Measurements from ENCODE around the gene PACRG. TPM values are rescaled to one million over a fixed set of nuclear protein-coding genes. Genes with fewer than 3 reads are reported as not detected.
"Not testable (repeated sequence)": the region's sequence is repeated elsewhere in the genome, so short reads cannot be mapped to it uniquely, and the experiment has no call there.

PACRG gene
- total and polyA plus RNA-seq, 2 donors = 2.2 to 5.6 TPM

DNA sequence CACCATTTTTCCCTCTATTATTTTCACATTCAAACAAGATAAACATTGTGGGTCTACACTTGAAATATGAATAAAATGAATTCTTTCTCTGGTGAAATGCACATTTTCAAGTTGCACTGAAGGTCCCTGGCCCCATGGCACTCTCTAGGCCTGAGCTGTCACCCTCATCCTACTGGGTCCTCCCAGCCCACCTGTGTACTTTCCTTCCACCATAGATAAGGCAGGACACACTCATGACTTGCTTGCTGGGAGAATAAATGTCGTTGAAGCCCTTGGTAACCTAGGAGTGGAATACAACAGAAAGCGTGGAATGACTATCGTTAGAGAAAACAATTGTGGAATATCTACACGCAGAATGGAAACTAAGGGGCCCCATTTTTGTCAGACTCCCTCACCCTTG is 585.8 kb downstream of the PACRG start:
- no peak for DNase-seq (ENCODE audit: extremely low spot score)
- Histone ChIP-seq H3K27ac (ENCODE audit: low read depth) (no peak overlapping the region), H3K36me3 (ENCODE audit: insufficient read depth) (no peaks in the 10 kb centered on the region), H3K4me1 (ENCODE audit: insufficient read depth) (no peaks in the 10 kb centered on the region), H3K4me3 (ENCODE audit: low read depth, low read length) (no peak overlapping the region)
- WGBS = 92% methylated on average over 4 of the region's 4 CpGs

DNA sequence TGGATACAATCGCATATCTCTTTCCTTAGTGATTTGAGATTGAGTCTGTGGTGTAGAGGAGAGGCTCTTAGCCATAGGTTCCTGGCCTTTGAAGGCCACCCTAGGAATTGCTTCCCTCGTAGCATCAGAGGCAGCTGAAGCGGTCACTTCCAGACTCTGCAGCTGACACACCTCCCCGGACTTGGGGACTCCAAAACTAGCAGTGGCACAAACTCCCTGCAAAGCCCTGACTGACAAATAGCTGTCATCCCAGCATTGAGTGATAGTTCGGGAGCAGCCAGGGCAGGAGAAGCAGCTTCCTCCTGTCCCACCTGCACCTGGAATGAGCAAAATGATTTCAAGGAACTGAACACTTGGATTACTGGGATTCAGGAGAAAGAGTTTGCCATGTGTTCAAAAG is 586.2 kb downstream of the PACRG start:
- Histone ChIP-seq H3K36me3 (ENCODE audit: insufficient read depth) (no peaks in the 10 kb centered on the region), H3K4me3 (ENCODE audit: low read depth, low read length) (no peak overlapping the region), H3K4me1 (ENCODE audit: insufficient read depth) (no peaks in the 10 kb centered on the region), H3K27ac (ENCODE audit: low read depth) (no peak overlapping the region)
- DNase-seq (ENCODE audit: extremely low spot score) = no peak
- 92% methylated on average over 5 of the region's 5 CpGs for WGBS

DNA sequence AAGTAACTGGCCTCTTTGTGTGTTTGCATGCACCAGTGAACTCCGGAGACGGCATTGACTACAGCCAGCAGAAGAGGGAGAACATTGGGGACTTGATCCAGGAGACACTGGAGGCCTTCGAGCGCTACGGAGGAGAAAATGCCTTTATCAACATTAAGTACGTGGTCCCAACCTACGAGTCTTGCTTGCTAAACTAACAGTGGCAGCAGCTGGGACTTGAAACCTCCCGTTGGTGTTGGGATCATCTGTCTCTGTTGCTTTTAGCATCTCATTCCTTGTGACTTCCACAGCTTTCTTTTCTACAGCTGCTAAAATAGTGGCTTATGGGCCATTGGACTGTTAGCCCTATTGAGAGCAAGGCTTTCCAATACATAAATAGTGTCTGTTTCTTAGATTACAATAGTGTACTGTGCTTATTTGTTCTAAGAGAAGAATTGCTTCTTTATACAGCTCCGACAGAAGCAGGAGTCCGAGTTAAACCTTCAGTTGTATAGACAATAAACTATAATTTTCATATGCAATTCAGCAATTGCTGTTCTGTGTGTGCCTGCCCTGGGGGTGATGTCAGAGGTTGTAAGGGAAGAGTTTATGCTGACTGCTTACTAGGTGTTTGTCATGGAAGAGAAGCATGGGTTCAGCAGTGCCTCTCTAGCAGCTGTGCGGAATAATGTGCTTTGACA is 587.2 kb downstream of the PACRG start:
- H3K36me3 ChIP-seq (ENCODE audit: insufficient read depth) = no peaks in the 10 kb centered on the region
- H3K4me1 ChIP-seq (ENCODE audit: insufficient read depth) = no peaks in the 10 kb centered on the region
- no peak overlapping the region for H3K4me3 ChIP-seq (ENCODE audit: low read depth, low read length)
- H3K27ac ChIP-seq (ENCODE audit: low read depth) = no peak overlapping the region
- 84% methylated on average over 11 of the region's 11 CpGs for WGBS
- no peak for DNase-seq (ENCODE audit: extremely low spot score)

DNA sequence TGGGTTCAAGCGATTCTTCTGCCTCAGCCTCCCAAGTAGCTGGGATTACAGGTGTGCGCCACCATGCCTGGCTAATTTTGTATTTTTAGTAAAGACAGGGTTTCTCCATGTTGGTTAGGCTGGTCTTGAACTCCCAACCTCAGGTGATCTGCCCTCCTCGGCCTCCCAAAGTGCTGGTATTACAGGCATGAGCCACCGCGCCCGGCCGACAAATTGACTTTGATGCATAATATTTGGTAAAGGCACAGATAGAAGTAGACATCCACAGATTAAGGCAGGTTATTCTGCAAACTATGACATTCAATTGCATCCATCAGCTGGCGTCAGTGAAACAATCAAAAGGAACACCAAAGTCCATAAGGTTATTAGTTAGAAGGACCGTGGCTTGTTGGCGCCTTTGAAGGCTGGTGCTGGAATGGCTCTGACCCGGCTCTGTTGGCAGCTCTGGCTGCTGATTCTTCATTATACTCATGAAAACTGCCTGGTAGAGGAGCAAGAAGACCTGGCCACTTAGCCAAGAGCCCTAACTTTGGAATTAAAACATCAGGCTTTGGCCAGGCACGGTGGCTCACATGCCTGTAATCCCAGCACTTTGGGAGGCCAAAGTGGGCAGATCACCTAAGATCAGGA is 589.2 kb downstream of the PACRG start:
- DNase-seq (ENCODE audit: extremely low spot score); H3K4me3 ChIP-seq (ENCODE audit: low read depth, low read length); H3K36me3 ChIP-seq (ENCODE audit: insufficient read depth); H3K4me1 ChIP-seq (ENCODE audit: insufficient read depth); H3K27ac ChIP-seq (ENCODE audit: low read depth): not testable (repeated sequence)
- WGBS = 93% methylated on average over 12 of the region's 12 CpGs

DNA sequence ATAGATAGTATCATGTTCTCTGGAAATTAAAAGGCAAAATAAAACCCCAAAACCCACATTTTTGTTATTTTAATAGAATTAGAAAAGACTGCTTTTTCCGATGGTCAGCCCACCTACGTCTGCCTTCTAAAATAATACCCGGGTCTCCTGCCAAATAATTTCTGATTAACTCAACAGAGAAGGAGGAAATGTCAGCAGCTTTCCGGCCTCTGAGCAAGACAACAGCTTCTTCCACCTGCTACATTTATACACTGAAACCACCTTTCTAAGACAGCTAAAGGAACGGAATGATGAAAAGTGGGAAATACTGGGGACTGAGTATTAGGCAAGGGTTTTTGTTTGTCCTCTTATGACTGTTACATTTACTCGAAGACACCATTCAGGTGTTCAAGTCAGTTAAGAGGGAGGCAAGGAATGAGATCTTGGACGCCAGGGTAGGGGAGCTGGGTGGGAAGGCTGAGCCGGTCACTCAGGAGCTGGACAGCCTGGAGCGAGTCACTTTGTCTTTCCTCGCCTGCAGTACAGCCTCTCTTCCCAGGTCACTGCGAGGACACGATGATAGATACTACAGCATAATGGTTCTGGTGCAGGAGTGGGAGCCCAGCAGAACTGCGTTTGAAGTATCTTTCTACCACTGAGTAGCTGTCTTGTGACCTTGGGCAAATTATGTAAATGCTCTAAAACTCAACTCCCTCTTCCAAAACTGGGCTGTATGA is 590.5 kb downstream of the PACRG start:
- WGBS = 71% methylated on average over 13 of the region's 13 CpGs
- Histone ChIP-seq H3K27ac (ENCODE audit: low read depth) (no peak overlapping the region), H3K36me3 (ENCODE audit: insufficient read depth) (no peaks in the 10 kb centered on the region), H3K4me1 (ENCODE audit: insufficient read depth) (no peaks in the 10 kb centered on the region), H3K4me3 (ENCODE audit: low read depth, low read length) (no peak overlapping the region)
- no peak for DNase-seq (ENCODE audit: extremely low spot score)

GRCh38 chr6:163319609-163320366 is 592.0 kb downstream of the PACRG start:
- no peaks in the 10 kb centered on the region for H3K36me3 ChIP-seq (ENCODE audit: insufficient read depth)
- no peak for DNase-seq (ENCODE audit: extremely low spot score)
- H3K4me1 ChIP-seq (ENCODE audit: insufficient read depth) = no peaks in the 10 kb centered on the region
- 91% methylated on average over 10 of the region's 10 CpGs for WGBS
- no peak overlapping the region for H3K27ac ChIP-seq (ENCODE audit: low read depth)
- no peak overlapping the region for H3K4me3 ChIP-seq (ENCODE audit: low read depth, low read length)

DNA sequence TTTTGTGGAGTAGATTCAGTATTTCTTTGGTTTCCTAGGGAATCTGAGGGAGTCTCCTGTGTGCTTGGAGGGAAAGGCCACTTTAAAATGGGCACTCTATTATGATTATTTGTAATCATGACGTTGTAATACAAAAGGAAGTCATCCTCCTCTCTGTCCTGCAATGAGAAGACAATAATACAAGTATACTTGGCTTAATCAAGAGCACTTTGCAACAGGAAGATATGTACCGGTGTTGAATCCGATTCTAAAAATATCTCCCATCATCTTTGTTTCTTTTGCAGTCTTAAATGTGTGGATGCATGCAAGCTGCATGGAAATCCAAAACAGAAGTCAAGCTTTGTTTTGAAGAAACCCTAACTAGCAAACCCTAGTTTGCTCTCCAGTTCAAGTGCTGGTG is 592.6 kb downstream of the PACRG start:
- no peak for DNase-seq (ENCODE audit: extremely low spot score)
- H3K36me3 ChIP-seq (ENCODE audit: insufficient read depth) = no peaks in the 10 kb centered on the region
- 42% methylated on average over 3 of the region's 3 CpGs for WGBS
- H3K27ac ChIP-seq (ENCODE audit: low read depth) = no peak overlapping the region
- H3K4me3 ChIP-seq (ENCODE audit: low read depth, low read length) = no peak overlapping the region
- H3K4me1 ChIP-seq (ENCODE audit: insufficient read depth) = no peaks in the 10 kb centered on the region

GRCh38 chr6:163320804-163321203 is 593.0 kb downstream of the PACRG start:
- H3K36me3 ChIP-seq (ENCODE audit: insufficient read depth) = no peaks in the 10 kb centered on the region
- no peak overlapping the region for H3K27ac ChIP-seq (ENCODE audit: low read depth)
- 44% methylated on average over 2 of the region's 2 CpGs for WGBS
- no peaks in the 10 kb centered on the region for H3K4me1 ChIP-seq (ENCODE audit: insufficient read depth)
- H3K4me3 ChIP-seq (ENCODE audit: low read depth, low read length) = no peak overlapping the region
- DNase-seq (ENCODE audit: extremely low spot score) = no peak

DNA sequence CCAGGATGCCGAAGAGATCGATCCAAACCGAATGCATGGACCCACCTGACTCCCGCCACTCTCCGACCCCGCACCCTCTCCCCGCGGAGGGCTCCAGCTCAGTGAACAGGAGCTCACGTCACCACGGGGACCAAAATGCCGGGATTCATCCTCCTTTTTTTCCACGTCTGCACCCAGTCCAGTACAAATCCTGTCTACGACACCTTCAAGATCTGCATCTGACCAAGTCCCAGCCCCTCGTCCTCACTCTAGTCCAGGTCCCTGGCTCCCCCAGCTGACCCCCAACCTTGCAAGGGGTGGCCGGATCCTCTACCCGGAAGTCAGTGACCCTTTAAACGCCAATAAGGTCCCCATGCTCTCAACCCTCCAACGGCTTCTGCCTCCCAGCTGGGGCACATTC is 593.9 kb downstream of the PACRG start:
- Histone ChIP-seq H3K27ac (ENCODE audit: low read depth) (no peak overlapping the region), H3K4me1 (ENCODE audit: insufficient read depth) (no peaks in the 10 kb centered on the region), H3K4me3 (ENCODE audit: low read depth, low read length) (no peak overlapping the region), H3K36me3 (ENCODE audit: insufficient read depth) (no peaks in the 10 kb centered on the region)
- DNase-seq (ENCODE audit: extremely low spot score) = no peak
- 78% methylated on average over 18 of the region's 18 CpGs for WGBS

DNA sequence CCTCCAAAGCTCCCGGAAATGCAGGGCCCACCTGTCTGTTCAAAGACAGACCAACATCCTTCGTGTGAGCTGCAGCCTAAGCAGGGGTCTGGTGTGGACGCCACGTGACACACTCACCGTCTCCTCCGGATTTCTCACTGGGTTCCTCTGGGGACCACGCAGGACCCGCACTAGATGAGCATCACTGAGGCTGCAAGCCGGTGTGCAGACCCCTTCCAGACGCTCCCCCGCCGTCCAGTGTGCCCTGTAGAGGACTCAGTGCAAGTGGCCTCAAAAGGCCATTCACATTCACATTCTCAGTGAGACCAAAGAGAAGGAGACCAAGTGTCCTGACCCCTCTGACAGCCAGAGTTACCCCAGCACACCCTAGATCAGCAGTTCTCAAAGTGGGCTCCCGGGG is 595.5 kb downstream of the PACRG start:
- no peak for DNase-seq (ENCODE audit: extremely low spot score)
- H3K27ac ChIP-seq (ENCODE audit: low read depth) = no peak overlapping the region
- no peaks in the 10 kb centered on the region for H3K4me1 ChIP-seq (ENCODE audit: insufficient read depth)
- no peaks in the 10 kb centered on the region for H3K36me3 ChIP-seq (ENCODE audit: insufficient read depth)
- H3K4me3 ChIP-seq (ENCODE audit: low read depth, low read length) = no peak overlapping the region
- WGBS = 97% methylated on average over 13 of the region's 13 CpGs

- DNase-seq (ENCODE audit: extremely low spot score) = no peak
- Histone ChIP-seq H3K4me1 (ENCODE audit: insufficient read depth) (no peaks in the 10 kb centered on the region), H3K27ac (ENCODE audit: low read depth) (no peak overlapping the region), H3K4me3 (ENCODE audit: low read depth, low read length) (no peak overlapping the region), H3K36me3 (ENCODE audit: insufficient read depth) (no peaks in the 10 kb centered on the region)
- 75% methylated on average over 7 of the region's 7 CpGs for WGBS
These were observed 595.9 kb downstream of the PACRG start for GRCh38 chr6:163323705-163324104.

GRCh38 chr6:163324326-163324687 is 596.5 kb downstream of the PACRG start:
- H3K27ac ChIP-seq (ENCODE audit: low read depth) = no peak overlapping the region
- DNase-seq (ENCODE audit: extremely low spot score) = no peak
- no peak overlapping the region for H3K4me3 ChIP-seq (ENCODE audit: low read depth, low read length)
- 91% methylated on average over 4 of the region's 4 CpGs for WGBS
- no peaks in the 10 kb centered on the region for H3K36me3 ChIP-seq (ENCODE audit: insufficient read depth)
- no peaks in the 10 kb centered on the region for H3K4me1 ChIP-seq (ENCODE audit: insufficient read depth)

DNA sequence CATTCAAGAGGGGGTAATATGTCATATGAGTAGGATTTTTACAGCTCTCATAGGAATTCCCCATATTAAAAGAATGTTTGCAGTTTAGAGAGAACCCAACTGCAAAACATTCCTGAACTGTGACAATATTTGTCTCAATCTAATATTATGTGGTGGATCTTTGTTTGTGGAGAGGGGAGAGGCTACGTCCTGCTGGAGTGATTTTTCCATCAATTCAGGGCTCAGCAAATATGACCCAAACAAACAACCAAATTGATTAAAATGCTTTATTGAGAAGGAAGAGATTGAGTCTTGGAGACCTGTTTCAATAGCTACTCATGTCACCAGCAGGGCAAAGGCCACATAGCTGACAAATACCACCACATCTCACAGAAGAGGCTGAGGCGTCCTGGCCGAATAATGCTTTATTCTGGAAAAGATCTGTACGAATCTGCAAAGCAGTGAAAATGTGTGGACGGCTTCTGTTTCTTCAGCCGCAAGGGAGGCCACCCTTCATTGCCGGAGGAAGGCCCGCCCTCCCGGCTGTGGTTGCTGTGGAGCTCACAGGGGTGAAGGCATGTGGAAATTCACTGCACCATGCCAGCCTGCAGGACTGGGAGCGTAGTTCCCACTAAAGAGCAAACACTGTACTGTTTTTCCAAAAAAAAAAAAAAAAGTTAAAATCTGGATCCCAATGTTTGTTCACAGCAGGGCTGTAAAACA is 597.1 kb downstream of the PACRG start:
- no peaks in the 10 kb centered on the region for H3K4me1 ChIP-seq (ENCODE audit: insufficient read depth)
- no peak overlapping the region for H3K4me3 ChIP-seq (ENCODE audit: low read depth, low read length)
- WGBS = 45% methylated on average over 10 of the region's 10 CpGs
- no peak overlapping the region for H3K27ac ChIP-seq (ENCODE audit: low read depth)
- DNase-seq (ENCODE audit: extremely low spot score) = no peak
- no peaks in the 10 kb centered on the region for H3K36me3 ChIP-seq (ENCODE audit: insufficient read depth)

Data from urinary bladder (tissue), 4 donors.